ENCODE data around the gene CHAT. TPM values are rescaled to one million over a fixed set of nuclear protein-coding genes. Genes with fewer than 3 reads are reported as not detected.
"Not testable (repeated sequence)": the region's sequence is repeated elsewhere in the genome, so short reads cannot be mapped to it uniquely, and the experiment has no call there.

Gene CHAT
- total RNA-seq, 1 donor, result not detected

DNA sequence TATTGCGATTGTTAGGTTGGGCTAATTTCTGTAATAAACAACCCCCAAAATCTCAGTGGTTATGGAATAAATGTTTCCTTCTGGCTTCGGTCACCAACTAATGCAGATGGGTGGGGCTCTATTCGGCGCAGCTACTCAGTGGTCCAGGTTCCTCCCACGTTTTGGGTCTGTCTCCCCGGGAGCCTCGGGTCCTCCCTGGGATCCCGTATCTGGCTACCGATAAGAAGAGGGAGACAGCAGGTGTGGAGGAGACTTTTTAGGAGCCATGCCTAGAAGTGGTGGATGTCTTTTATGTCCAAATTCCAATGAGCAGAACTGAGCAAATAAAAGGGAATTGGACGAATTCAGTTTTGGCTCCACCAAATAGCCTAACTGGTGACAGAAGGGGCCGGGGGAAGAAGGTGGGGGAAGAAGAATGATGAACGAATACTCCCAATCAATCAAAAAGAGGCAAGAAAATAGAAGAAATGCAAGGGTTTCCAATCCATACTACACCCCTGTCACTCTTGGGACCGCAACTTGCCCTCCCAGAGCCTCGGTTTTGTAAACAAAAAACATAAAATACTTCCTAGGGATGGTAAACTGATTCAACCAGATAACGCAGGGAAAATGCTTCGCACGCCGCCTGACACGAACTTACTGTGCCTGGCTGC, 65.1 kb downstream of the CHAT start:
- TF ChIP-seq, protein P1, sequence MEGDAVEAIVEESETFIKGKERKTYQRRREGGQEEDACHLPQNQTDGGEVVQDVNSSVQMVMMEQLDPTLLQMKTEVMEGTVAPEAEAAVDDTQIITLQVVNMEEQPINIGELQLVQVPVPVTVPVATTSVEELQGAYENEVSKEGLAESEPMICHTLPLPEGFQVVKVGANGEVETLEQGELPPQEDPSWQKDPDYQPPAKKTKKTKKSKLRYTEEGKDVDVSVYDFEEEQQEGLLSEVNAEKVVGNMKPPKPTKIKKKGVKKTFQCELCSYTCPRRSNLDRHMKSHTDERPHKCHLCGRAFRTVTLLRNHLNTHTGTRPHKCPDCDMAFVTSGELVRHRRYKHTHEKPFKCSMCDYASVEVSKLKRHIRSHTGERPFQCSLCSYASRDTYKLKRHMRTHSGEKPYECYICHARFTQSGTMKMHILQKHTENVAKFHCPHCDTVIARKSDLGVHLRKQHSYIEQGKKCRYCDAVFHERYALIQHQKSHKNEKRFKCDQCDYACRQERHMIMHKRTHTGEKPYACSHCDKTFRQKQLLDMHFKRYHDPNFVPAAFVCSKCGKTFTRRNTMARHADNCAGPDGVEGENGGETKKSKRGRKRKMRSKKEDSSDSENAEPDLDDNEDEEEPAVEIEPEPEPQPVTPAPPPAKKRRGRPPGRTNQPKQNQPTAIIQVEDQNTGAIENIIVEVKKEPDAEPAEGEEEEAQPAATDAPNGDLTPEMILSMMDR (IDR thresholded peaks at IDR 0.05; ENCODE audit: insufficient read depth, low read length), result no peak
- H3K4me3 ChIP-seq (ENCODE audit: low read depth, low read length), result peak overlapping the region; percentile 35
- DNase-seq (ENCODE audit: low read depth), result no peak

DNA sequence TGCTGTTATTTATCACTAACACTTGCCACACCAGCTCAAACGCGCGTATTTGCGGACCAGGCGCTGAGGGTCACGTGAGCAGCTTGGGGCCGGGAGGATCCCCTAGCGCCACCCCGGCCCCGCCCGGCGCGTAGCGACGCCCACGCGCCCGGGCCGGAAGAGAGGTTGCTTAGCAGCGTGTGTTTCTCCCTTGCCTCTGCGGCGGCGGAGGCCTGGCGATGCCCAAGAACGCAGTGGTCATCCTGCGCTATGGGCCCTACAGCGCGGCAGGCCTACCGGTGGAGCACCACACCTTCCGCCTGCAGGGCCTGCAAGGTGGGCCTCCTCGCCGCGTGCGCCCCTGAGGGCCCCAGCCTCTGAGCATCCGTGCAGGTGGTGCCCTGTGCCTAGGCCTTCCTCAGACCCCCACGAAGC, 65.7 kb downstream of the CHAT start, which contains the start of gene C10orf53:
Gene C10orf53, plus strand, starts transcription at position 172 of the 414 bp plus-strand sequence. Its CDS starts 47 bp downstream, at position 219.
- TF ChIP-seq, protein P1 (IDR thresholded peaks at IDR 0.05; ENCODE audit: insufficient read depth, low read length), result no peak
- peak within 1 kb of the TSS; percentile 35 for H3K4me3 ChIP-seq (ENCODE audit: low read depth, low read length)
- peak; percentile 16 for DNase-seq (ENCODE audit: low read depth)

DNA sequence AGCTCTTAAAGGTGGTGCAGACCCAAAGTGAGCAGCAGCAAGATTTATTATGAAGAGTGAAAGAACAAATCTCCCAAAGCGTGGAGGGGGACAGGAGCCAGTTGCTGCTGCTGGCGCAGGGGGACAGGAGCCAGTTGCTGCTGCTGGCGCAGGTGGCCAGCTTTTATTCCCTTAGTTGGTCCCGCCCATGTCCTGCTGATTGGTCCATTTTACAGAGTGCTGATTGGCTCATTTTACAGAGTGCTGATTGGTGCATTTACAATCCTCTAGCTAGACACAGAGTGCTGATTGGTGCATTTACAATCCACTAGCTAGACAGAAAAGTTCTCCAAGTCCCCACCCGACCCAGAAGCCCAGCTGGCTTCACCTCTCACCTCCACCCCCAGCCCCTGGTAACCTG, 68.6 kb downstream of the CHAT start:
- not testable (repeated sequence) for DNase-seq (ENCODE audit: low read depth); H3K4me3 ChIP-seq (ENCODE audit: low read depth, low read length)

DNA sequence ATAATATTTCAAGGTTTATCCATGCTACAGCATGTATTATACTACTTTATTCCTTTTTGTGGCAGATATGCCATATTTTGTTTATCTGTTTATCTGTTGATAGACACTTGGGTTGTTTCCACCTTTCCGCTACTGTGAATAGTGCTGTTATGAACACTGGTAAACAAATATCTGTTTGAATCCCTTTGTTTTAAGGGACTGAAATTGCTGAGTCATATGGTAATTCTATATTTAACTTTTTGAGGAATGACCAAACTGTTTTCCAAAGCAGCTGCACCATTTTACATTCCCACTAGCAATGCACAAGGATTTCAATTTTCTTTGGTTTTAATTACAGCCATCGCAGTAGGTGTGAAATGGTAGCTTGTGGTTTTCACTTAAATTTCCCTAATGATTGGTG, 69.0 kb downstream of the CHAT start:
- no peak overlapping the region for H3K4me3 ChIP-seq (ENCODE audit: low read depth, low read length)
- no peak for DNase-seq (ENCODE audit: low read depth)
- TF ChIP-seq, protein P1 (IDR thresholded peaks at IDR 0.05; ENCODE audit: insufficient read depth, low read length), result no peak

DNA sequence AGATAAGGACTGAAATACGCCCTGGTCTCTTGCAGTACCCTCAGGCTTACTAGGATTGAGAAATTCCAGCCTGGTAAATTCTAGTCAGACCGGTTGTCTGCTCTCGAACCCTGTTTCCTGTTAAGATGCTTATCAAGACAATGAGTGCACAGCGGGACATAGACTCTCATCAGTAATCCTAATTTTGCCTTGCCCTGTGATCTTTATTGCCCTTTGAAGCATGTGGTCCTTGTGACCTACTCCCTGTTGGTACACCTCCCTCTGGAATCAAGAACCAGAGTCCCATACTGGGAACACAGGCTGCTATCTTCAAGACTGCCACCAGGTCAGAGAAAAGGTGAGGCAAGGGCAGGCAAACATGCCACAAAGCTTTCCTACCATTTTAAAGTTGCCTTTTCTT, 72.8 kb downstream of the CHAT start:
- no peak overlapping the region for H3K4me3 ChIP-seq (ENCODE audit: low read depth, low read length)
- no peak for DNase-seq (ENCODE audit: low read depth)
- TF ChIP-seq, protein P1 (IDR thresholded peaks at IDR 0.05; ENCODE audit: insufficient read depth, low read length), result no peak

DNA sequence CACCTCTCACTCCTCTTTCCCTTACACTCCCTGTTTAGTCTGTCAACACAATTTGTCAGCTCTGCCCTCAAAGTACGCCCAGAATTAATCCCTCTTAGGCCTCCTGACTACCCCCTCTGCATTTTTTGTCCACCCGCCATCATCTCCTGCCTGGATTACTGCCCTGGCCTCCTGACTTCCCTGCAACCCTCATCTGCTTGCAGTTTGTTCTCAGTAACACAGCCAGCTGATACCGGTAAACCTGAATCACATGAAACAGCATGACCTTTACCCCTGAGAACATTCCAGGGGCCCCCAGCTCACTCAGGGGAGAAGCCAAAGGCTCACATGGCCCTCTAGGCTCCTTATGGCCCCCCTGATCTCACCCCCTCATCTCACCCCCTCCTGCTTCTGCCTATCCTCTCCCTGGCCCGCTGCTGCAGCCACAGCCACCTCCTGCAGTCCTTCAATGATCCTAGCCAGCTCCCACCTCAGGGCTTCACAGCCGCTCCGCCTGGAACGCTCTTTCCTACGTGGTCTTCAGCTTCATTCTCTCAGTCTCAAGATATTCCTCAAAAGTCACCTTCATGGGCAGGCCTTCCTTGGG, 74.5 kb downstream of the CHAT start:
- no peak for DNase-seq (ENCODE audit: low read depth)
- TF ChIP-seq, protein P1 (IDR thresholded peaks at IDR 0.05; ENCODE audit: insufficient read depth, low read length), result no peak
- H3K4me3 ChIP-seq (ENCODE audit: low read depth, low read length), result no peak overlapping the region

DNA sequence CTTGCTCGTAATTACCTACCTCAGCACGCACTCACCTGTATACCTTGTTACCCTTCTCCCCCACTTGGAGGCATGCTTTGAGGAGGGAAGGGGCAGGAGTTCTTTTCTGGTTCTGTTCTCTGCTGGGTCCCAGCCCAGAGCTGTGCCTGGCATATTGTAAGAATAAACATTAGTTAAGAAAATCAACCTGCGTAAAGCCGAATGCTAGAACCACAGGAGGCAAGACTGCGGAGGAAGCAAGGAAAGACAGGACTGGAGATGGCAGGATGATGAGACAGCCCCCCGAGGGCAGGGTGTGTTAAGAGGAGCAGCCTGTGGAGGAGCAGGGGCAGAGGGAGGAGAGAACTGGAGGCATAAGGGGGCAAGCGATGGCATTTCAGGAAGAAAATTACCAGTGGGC, 75.1 kb downstream of the CHAT start:
- no peak overlapping the region for H3K4me3 ChIP-seq (ENCODE audit: low read depth, low read length)
- DNase-seq (ENCODE audit: low read depth), result no peak
- TF ChIP-seq, protein P1 (IDR thresholded peaks at IDR 0.05; ENCODE audit: insufficient read depth, low read length), result no peak
